ENCODE measurements around the gene CNTN4.

- TF ChIP-seq CTCF (conservative IDR thresholded peaks at IDR 0.05; ENCODE audit: low read depth in 2 of 2), result no peak
- TF ChIP-seq JUNB (IDR thresholded peaks at IDR 0.05; ENCODE audit: unreplicated experiment), result no peak
- TF ChIP-seq POLR2AphosphoS5 (IDR thresholded peaks at IDR 0.05; ENCODE audit: low read depth), result no peak
- TF ChIP-seq, protein P1, sequence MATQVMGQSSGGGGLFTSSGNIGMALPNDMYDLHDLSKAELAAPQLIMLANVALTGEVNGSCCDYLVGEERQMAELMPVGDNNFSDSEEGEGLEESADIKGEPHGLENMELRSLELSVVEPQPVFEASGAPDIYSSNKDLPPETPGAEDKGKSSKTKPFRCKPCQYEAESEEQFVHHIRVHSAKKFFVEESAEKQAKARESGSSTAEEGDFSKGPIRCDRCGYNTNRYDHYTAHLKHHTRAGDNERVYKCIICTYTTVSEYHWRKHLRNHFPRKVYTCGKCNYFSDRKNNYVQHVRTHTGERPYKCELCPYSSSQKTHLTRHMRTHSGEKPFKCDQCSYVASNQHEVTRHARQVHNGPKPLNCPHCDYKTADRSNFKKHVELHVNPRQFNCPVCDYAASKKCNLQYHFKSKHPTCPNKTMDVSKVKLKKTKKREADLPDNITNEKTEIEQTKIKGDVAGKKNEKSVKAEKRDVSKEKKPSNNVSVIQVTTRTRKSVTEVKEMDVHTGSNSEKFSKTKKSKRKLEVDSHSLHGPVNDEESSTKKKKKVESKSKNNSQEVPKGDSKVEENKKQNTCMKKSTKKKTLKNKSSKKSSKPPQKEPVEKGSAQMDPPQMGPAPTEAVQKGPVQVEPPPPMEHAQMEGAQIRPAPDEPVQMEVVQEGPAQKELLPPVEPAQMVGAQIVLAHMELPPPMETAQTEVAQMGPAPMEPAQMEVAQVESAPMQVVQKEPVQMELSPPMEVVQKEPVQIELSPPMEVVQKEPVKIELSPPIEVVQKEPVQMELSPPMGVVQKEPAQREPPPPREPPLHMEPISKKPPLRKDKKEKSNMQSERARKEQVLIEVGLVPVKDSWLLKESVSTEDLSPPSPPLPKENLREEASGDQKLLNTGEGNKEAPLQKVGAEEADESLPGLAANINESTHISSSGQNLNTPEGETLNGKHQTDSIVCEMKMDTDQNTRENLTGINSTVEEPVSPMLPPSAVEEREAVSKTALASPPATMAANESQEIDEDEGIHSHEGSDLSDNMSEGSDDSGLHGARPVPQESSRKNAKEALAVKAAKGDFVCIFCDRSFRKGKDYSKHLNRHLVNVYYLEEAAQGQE (IDR thresholded peaks at IDR 0.05; ENCODE audit: unreplicated experiment), result no peak
- TF ChIP-seq STAT1 (IDR thresholded peaks at IDR 0.05; ENCODE audit: unreplicated experiment), result no peak
- no peak for TF ChIP-seq CREB1 (CRISPR knock-in tag; IDR thresholded peaks at IDR 0.05; ENCODE audit: low read depth)
- TF ChIP-seq EZH2phosphoT487 (IDR thresholded peaks at IDR 0.05; ENCODE audit: unreplicated experiment), result no peak
Measured at GRCh38 chr3:2603692-2604289, 505.1 kb downstream of the CNTN4 start.

All from GM23338 (cell line).